ENCODE data around the gene FGFRL1. TPM values are rescaled to one million over a fixed set of nuclear protein-coding genes. Genes with fewer than 3 reads are reported as not detected.

The FGFRL1 gene
- total and polyA plus RNA-seq, 2 of the 13 experiments (the other 11 are each of a cell fraction or from before 2014, with no cell fraction given) = 19.1 to 30.6 TPM

DNA sequence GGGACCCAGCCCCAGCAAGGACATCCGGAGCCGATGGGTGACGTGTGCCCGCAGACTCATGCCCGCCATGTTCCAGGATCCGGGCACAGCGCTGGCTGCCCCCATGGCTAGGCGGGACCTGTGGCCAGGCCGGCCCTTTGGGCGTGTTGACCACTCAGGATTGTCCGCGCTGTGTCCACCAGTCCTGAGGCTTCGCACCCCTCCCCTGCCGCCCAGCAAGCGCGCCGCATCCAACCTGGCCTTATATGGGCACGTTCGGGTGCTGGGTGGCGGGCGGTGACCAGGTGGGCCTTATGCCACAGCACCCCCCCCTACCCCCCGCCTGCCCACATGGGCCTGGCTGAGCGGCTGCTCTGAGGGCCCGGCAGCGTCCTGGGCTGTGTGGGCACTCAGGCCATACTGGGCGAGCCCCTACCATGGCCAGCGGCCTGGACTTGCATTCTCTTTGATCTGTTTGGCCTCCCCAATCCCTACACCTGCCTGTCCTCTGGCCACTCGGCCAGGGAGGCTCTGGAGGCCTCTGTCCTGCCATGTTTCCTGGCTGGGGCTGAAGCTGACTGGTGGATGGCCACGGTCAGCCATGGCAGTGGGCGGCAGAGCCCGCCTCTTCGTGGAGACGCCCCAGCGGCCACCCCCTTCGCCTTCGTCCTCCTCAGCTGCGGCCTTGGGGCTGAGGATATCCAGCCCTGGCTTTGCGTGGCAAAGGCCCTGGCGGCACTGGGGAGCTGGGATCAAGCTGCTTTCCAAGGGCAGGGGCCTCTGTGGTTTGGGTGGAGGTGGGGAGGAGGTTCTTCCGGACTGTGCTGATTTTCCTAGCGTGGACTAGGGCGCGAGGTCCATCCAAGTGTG is 2.0 kb downstream of the FGFRL1 start:
- no peaks in the 10 kb centered on the region for H3K9me3 ChIP-seq (ENCODE audit: low read length)
- CTCF ChIA-PET (ENCODE audit: low intra/inter-chr PET ratio, low total read pairs) = no interaction called here
- in situ Hi-C loops (cut with HindIII; ENCODE audit: extremely low pct_ligation_motif_present, low pct_unique_long_range_greater_than_20kb) = no loop called here
- 0 out of 2 replicates have a peak overlapping the region, but pooled peaks have one; percentile 48 for H3K9ac ChIP-seq (ENCODE audit: insufficient read depth, low read depth, low read length)
- H3K4me2 ChIP-seq (ENCODE audit: low read depth, low read length) = peak overlapping the region; percentile 58
- no peak for DNase-seq (ENCODE audit: low spot score)
- WGBS (ENCODE audit: low lambda C conversion rate) = 87% methylated on average over 15 of the region's 43 CpGs
- FAIRE-seq = no peak
- peak overlapping the region; percentile 73 for H3K27ac ChIP-seq (ENCODE audit: extremely low read length, insufficient read depth, low read length)
- POLR2A ChIA-PET = interaction anchor here (2.4 kb wide), 1 partner anchor 21 kb away, joined by 9 read pairs; the partner anchor contains the start of gene SLC26A1
- no peak overlapping the region for H2AFZ ChIP-seq (ENCODE audit: low read length)
- intact Hi-C loops (cut with micrococcal nuclease; ENCODE audit: unreplicated experiment) = no loop called here
- no peak for ATAC-seq
- H4K20me1 ChIP-seq (ENCODE audit: insufficient read depth, low read length) = no peaks in the 10 kb centered on the region
- H3K79me2 ChIP-seq (ENCODE audit: insufficient read depth, low read length) = peaks cover 6% of the 10 kb centered on the region
- H3K4me1 ChIP-seq (ENCODE audit: insufficient read depth, low read length) = peaks cover 58% of the 10 kb centered on the region
- H3K4me3 ChIP-seq (replicated peaks in 1 of 3; ENCODE audit: insufficient read depth in 1 of 3, low read depth in 2 of 3, low read length in 3 of 3) = peak overlapping the region in 2 of 3 experiments; percentile 5 to 63; a peak in 3 of 6 replicates
- BruUV-seq (replicated peaks) = no TSS peak
- H3K36me3 ChIP-seq (replicated peaks in 1 of 2; ENCODE audit: control insufficient read depth in 1 of 2, insufficient read depth in 2 of 2, low read length in 2 of 2) = no peaks in the 10 kb centered on the region; a peak in 2 of 5 replicates
- H3K27me3 ChIP-seq (ENCODE audit: control insufficient read depth in 1 of 2, insufficient read depth in 2 of 2, low read length in 2 of 2) = peaks cover under 1 to 13% of the 10 kb centered on the region in 2 experiments
- TF ChIP-seq, protein P1, sequence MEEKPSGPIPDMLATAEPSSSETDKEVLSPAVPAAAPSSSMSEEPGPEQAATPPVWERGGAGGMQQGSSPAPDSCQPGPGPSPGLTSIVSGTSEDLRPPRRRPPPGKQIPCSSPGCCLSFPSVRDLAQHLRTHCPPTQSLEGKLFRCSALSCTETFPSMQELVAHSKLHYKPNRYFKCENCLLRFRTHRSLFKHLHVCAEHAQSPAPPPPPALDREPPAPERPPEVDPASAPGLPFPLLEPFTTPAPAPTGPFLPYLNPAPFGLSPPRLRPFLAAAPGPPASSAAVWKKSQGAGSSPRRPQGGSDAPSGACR (CRISPR knock-in tag; IDR thresholded peaks at IDR 0.05) = no peak
- peak; percentile 12; the same call in 1 of the 2 replicates for TF ChIP-seq HOXA3 (CRISPR knock-in tag; IDR thresholded peaks at IDR 0.05)
- TF ChIP-seq, protein P2, sequence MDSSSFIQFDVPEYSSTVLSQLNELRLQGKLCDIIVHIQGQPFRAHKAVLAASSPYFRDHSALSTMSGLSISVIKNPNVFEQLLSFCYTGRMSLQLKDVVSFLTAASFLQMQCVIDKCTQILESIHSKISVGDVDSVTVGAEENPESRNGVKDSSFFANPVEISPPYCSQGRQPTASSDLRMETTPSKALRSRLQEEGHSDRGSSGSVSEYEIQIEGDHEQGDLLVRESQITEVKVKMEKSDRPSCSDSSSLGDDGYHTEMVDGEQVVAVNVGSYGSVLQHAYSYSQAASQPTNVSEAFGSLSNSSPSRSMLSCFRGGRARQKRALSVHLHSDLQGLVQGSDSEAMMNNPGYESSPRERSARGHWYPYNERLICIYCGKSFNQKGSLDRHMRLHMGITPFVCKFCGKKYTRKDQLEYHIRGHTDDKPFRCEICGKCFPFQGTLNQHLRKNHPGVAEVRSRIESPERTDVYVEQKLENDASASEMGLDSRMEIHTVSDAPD (CRISPR knock-in tag; IDR thresholded peaks at IDR 0.05) = 0 out of 2 replicates have a peak, but pooled peaks have one; percentile 55
- TF ChIP-seq KLF13 (CRISPR knock-in tag; IDR thresholded peaks at IDR 0.05) = no peak
- TF ChIP-seq FOXK2 (IDR thresholded peaks at IDR 0.05) = no peak
- no peak for TF ChIP-seq AHR (CRISPR knock-in tag; IDR thresholded peaks at IDR 0.05)
- TF ChIP-seq ASH2L (IDR thresholded peaks at IDR 0.05; ENCODE audit: insufficient read length, low read depth, low read length) = no peak
- TF ChIP-seq ETV5 (CRISPR knock-in tag; IDR thresholded peaks at IDR 0.05; ENCODE audit: borderline replicate concordance) = 0 out of 2 replicates have a peak, but pooled peaks have one; percentile 9
- no peak for TF ChIP-seq ZNF12 (CRISPR knock-in tag; IDR thresholded peaks at IDR 0.05)
- TF ChIP-seq, protein P3, sequence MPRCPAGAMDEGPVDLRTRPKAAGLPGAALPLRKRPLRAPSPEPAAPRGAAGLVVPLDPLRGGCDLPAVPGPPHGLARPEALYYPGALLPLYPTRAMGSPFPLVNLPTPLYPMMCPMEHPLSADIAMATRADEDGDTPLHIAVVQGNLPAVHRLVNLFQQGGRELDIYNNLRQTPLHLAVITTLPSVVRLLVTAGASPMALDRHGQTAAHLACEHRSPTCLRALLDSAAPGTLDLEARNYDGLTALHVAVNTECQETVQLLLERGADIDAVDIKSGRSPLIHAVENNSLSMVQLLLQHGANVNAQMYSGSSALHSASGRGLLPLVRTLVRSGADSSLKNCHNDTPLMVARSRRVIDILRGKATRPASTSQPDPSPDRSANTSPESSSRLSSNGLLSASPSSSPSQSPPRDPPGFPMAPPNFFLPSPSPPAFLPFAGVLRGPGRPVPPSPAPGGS (CRISPR knock-in tag; IDR thresholded peaks at IDR 0.05) = no peak
- TF ChIP-seq ATAD3A (CRISPR knock-in tag; IDR thresholded peaks at IDR 0.05) = no peak
- 0 out of 2 replicates have a peak, but pooled peaks have one; percentile 26 for TF ChIP-seq KDM5B (CRISPR knock-in tag; IDR thresholded peaks at IDR 0.05; ENCODE audit: borderline replicate concordance)
- peak; percentile 86; the same call in 1 of the 2 replicates for TF ChIP-seq HNRNPL (IDR thresholded peaks at IDR 0.05; ENCODE audit: low read depth, low read length)
- no peak for TF ChIP-seq ZNF235 (CRISPR knock-in tag; IDR thresholded peaks at IDR 0.05; ENCODE audit: borderline replicate concordance)
- TF ChIP-seq, protein P4, sequence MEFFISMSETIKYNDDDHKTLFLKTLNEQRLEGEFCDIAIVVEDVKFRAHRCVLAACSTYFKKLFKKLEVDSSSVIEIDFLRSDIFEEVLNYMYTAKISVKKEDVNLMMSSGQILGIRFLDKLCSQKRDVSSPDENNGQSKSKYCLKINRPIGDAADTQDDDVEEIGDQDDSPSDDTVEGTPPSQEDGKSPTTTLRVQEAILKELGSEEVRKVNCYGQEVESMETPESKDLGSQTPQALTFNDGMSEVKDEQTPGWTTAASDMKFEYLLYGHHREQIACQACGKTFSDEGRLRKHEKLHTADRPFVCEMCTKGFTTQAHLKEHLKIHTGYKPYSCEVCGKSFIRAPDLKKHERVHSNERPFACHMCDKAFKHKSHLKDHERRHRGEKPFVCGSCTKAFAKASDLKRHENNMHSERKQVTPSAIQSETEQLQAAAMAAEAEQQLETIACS (CRISPR knock-in tag; IDR thresholded peaks at IDR 0.05) = no peak
- peak; percentile 74 for TF ChIP-seq AGO2 (optimal IDR thresholded peaks at IDR 0.05; ENCODE audit: low read depth, low read length)
- TF ChIP-seq SRSF9 (IDR thresholded peaks at IDR 0.05; ENCODE audit: borderline replicate concordance, insufficient read depth, low read depth, low read length, poor library complexity, severe bottlenecking) = no peak
- TF ChIP-seq HIVEP1 (CRISPR knock-in tag; IDR thresholded peaks at IDR 0.05) = peak; percentile 42; the same call in 1 of the 2 replicates
- no peak for TF ChIP-seq ZNF317 (CRISPR knock-in tag; IDR thresholded peaks at IDR 0.05)
- TF ChIP-seq ZNF343 (CRISPR knock-in tag; IDR thresholded peaks at IDR 0.05) = no peak

Data from HepG2 (cell line).